ENCODE measurements around the gene HECTD1.
"Not testable (repeated sequence)": the region's sequence is repeated elsewhere in the genome, so short reads cannot be mapped to it uniquely, and the experiment has no call there.

HECTD1 gene

DNA sequence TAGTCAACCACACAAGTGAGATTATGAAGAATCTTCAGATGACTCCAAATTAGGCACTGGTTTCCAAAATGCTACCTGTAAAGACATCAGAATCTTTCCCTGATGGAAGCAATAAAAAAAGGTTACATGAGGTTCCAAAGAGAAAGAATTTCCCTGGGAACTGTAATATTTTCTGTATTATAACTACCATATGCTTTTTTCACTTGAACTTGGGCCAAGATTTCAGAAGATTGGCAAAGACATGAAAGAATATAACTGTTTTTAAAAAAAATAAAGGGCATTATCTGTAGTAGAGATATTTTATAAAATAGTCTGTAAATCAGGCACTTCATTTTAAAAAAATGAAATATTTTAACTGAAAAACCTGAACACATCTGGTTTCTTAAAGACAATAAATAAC, 12.9 kb downstream of the HECTD1 start:
- DNase-seq (ENCODE audit: low read depth, low spot score), result no peak

DNA sequence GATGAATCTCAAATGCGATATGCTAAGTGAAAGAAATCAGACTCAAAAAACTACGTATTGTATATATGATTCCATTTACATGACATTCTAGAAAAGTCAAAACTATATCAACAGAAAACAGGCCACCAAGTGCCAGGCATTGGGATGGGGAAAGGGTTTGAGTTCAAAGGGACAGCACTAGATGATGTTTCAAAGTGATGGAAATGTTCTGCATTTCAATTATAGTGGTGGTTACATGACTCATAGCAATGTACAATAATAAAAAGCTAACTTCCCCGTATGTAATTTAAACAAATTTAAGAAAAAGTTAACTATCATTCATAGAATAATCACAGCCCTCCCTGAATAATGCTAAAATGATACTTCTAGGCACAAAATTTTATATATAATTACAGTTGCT, 13.5 kb downstream of the HECTD1 start:
- DNase-seq (ENCODE audit: low read depth, low spot score), result no peak

DNA sequence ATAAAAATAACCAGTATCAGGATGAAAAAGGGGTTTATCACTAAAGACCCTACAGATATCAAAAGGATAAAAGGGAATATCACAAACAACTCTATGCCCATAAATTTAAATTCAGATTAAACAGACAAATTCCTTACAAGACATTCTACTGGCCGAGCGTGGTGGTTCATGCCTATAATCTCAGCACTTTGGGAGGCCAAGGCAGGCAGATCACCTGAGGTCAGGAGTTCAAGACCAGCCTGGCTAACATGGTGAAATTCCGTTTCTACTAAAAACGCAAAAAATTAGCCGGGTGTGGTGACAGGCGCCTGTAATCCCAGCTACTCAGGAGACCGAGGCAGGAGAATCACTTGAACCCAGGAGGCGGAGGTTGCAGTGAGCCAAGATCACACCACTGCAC, 15.0 kb downstream of the HECTD1 start:
- not testable (repeated sequence) for DNase-seq (ENCODE audit: low read depth, low spot score)

DNA sequence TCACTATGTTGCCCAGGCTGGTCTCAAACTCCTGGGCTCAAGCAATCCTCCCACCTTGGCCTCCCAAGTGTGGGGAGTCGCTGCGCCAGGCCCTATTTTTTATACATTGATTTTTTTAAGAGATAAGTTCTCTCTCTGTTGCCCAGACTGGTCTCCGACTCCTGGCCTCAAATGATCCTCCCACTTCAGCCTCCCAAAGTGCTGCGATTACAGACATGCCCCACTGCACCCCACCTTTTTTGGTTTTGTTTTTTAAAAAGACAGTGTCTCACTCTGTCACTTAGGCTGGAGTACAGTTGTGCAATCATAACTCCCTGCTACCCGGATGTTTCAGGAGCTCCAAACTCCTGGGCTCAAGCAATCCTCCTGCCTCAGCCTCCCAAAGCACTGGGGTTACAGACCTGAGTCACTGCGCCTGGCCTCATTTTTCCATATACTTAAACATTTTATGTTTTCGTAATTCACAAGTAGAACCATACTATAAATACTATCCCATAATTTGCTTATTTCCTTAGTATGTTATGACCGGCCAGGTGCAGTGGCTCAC, 16.8 kb downstream of the HECTD1 start:
- no peak for DNase-seq (ENCODE audit: low read depth, low spot score)

DNA sequence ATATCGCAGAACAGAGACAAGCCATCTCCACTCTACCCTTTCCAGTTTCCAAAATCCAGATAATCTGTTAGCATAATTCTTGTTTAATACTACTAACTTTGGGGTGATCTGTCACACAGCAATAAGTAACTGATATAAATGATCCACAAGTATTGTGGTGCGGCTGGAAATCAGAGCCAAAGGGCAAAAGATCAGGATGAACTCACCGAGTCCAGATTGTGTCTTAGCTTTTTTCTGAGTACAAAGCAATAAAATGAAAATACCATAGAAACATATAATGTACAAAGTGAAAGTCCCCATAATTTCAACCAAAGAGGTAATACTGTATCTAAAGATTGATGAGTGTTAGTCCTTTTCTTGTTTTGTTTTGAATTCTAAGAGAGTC, 17.4 kb downstream of the HECTD1 start:
- no peak for DNase-seq (ENCODE audit: low read depth, low spot score)

DNA sequence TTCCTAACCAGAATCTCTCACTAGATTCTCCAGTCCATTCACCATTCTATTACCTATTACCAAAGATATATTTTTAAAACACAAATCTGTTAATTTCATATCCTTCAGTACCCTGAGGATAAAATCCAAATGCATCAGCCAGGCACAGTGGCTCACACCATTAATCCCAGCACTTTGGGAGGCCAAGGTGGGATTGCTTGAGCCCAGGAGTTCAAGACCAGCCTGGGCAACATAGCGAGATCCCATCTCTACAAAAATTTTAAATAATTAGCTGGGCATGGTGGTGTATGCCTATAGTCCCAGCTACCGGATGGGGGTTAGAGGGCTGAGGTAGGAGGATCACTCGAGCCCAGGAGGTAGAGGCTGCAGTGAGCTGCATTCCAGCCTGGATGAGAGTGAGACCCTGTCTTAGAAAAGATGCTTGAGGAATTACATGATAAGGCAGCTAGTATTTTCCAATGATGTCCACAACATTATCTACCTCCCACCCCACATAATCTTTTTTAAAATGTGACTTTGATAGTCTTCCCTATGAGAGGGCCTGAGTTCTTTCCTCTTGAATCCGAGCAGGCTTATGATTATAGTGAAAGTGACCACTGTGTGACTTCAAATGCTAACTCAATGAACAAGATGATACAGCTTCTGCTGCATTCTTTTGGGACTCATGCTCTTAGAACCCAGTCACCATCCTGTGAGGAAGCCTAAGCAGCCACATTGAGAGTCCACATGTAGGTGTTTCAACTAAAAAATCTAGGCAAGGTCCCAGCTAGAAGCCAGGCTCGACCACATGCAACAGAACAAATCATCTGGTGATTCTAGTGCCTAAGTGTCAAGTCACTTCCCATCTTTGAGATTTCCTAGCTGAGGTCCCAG, 18.0 kb downstream of the HECTD1 start:
- DNase-seq (ENCODE audit: low read depth, low spot score), result no peak

DNA sequence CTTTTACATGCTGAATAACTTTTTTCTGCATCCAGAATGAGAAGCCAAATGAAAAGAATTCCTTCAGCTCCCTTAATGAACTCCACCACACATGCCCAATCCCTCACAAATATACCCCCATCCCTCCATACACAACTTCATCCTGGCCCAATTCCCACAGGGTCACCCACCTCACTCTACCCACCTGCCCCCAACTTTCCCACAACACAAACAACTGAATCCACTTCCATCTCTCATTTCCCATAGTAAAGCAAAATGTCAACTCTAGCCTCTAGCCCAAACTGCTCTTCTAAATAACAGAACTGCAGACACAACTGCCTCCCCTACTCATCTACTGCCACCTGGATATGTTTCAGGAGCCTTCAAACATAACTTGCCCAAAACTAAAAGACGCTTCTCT, 18.8 kb downstream of the HECTD1 start:
- DNase-seq (ENCODE audit: low read depth, low spot score), result no peak

DNA sequence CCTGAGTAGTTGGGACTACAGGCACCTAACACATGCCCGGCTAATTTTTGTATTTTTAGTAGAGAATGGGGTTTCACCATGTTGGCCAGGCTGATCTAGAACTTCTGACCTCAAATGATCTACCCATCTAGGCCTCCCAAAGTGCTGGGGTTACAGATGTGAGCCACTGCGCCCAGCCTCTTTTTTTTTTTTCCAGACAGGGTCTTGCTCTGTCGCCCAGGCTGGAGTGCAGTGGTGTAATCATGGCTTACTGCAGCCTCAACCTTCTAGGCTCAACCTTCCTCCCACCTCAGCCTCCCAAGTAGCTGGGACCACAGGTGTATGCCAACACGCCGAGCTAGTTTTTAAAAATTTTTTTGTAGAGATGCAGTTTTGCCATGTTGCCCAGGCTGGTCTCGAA, 25.6 kb downstream of the HECTD1 start:
- DNase-seq (ENCODE audit: low read depth, low spot score), result not testable (repeated sequence)

DNA sequence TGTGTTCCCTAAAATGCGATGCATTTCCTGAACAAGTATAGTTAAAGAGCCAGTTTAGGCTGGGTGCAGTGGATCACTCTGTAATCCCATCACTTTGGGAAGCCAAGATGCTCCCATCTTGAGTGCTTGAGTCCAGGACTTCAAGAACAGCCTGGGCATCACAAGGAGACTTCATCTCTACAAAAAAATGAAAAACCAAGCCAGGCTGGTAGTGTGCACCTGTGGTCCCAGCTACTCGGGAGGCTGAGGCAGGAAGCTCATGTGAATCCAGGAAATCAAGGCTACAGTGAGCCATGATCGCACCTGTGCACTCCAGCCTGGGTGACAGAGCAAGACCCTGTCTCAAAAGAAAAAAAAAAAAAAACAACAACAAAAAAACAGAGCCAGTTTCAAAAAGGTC, 26.3 kb downstream of the HECTD1 start:
- DNase-seq (ENCODE audit: low read depth, low spot score), result no peak

DNA sequence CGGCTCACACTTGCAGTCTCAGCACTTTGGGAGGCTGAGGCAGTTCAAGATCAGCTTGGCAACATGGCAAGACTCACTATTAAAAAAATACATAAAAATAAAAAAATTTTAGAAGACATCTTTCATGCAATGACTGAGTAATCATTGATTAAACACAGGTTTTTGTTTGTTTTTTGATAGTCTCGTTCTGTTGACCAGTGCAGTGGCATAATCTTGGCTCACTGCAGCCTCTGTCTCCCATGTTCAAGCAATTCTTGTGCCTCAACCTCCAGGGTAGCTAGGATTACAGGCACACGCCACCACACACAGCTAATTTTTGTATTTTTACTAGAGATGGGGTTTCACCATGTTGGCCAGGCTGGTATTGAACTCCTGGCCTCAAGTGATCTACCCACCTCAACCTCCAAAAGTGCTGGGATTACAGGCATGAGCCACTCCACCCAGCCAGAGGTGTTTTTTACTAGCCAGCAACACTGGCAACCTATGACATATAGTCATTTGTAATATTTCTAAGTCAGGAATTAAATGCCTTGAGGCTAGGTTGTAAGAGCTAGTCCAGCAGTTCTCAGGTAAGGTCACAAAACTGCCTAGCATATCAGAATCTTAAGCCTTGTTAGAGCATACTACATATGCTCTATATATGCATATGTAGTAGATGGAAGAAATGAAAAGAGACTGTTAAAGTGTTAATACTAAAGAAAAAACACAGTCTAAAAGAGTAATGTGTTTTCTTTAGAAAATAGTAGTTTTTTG, 27.1 kb downstream of the HECTD1 start:
- no peak for DNase-seq (ENCODE audit: low read depth, low spot score)

DNA sequence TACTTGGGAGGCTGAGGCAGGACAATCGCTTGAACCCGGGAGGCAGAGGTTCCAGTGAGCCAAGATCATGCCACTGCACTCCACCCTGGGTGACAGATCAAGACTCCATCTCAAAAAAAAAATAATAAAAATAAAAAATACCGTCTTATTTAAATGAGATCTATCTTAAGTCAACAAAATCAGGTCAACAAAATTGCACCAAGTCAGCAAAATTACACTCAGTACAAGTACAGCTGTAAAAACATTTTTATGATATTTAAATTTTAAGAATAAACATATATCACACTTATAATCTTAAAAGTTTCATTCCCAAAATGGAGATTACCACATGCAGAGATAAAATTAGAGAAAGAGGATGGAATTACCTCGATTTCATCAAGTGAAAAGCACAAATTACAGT, 33.2 kb downstream of the HECTD1 start:
- no peak for DNase-seq (ENCODE audit: low read depth, low spot score)

DNA sequence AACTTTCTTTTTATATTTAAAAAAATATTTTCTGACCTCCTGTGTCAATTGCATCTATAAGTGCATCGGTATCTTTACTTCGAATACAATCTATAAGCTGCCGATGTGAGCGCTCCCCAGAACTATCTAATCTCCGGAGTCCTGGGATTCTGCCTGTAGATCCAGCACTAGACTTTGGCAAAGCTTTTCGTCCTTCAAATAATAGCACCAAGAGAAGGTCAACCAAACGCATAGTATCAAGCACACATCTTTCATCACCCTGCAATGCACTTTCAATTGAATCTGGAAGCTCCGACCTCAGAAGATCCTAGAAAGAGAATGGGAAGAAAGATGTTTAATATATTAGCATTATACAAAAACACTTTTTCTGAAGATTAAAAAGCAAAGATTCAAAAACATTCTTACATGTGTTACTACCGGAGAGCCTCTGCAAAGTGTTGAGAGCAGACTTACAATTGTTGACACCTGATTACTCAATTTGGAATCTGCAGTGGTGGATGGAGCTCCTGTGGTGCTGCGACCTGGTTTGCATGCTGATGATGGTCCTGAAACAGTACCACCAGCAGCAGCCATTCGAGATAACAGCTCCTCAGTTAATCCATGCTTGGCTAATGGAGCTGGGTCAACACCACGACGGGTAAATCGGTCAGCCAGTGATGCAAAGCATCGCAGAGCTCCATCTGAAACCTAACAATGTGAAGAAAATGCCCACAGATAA, 34.3 kb downstream of the HECTD1 start:
- no peak for DNase-seq (ENCODE audit: low read depth, low spot score)

DNA sequence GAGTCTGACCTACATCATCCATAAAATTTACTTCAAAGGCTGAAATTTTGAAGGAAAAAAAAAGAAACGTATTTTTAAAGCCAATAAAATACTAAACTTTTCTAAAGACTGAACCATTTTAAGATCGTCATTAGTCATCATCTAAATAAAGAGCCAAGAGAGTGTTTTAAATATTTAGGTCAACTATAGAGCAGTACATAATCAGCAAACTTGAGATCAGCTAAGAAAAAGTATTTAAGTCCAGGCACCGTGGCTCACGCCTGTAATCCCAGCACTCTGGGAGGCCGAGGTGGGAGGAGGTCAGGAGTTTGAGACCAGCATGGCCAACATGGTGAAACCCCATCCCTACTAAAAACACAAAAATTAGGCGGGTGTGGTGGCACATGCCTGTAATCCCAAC, 35.5 kb downstream of the HECTD1 start:
- DNase-seq (ENCODE audit: low read depth, low spot score), result no peak

DNA sequence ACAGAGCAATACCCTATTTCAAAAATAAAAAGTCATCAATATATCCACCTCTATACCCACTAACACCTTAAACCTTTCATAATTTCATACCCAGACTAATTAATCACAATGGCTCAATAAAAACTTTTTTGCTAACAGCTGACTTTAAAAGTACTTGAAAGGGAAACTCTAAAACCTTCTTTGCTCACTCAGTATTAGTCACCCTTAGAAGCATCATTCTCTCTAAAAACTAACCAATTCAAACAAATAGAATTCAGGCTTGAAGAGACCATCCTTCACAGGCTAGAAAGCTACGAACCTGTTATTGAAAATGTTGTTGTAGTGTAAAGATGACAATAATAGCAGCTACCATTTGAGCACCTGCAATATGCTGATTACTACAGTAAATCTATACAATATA, 37.2 kb downstream of the HECTD1 start:
- no peak for DNase-seq (ENCODE audit: low read depth, low spot score)

DNA sequence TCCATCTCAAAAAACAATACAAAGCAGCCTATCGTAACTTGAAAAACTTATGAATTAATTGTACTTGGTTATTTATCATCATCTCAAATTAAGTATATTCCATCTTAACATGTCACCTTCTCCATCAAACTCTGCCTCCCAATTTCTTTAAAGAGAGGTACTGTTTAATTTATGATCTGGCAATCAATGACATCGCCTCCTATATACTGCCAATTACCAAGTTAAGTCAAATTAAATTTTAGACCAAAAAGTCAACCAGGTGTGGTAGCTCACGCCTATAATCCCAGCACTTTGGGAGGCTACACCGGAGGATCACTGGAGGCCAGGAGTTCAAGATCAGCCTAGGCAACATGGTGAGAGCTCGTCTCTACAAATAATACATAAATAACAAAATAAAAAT, 37.7 kb downstream of the HECTD1 start:
- DNase-seq (ENCODE audit: low read depth, low spot score), result no peak

DNA sequence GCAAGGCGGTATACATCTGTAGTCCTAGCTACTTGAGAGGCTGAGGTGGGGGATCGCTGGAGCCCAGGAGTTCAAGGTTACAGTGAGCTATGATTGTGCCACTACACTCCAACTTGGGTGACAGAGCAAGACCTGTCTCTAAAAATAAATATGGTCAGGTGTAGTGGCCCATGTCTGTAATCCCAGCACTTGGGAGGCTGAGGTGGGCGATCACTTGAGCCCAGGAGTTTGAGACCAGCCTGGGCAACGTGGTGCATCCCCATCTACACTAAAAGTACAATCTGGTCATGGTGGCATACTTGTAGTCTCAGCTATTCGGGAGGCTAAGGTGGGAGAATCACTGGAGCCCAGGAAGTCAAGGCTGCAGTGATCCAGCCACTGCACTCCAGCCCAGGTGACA, 40.6 kb downstream of the HECTD1 start:
- DNase-seq (ENCODE audit: low read depth, low spot score), result no peak

DNA sequence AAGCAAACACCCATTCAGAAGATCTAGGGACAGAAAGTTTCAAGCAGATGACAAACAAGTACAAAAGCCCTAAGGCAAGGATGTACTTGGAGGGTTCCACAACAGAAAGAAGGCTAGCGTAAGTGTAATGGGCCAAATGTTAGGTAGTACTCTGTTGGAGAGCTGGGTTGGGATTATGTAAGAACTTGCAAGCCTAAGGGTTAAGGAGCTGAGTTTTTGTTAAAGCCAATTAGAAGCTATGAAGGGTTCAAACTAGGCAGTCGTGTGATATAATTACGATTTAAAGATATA, 41.4 kb downstream of the HECTD1 start:
- DNase-seq (ENCODE audit: low read depth, low spot score), result no peak

DNA sequence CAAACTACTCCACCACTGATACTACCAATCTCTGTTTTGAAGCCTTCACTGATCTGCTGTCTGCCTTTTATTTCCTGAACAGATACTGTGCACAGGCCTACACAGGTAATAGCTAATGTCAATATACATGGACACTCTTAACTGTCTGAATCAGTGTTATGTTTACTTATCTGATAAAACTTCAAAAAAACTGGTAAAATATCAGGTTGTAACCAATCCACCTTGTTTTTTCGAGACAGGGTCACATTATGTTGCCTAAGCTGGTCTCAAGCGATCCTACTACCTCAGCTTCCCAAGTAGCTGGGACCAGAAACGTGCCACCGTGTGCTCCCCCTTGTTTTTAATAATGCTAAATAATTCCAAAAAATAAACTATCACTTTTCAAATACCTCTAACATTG, 43.5 kb downstream of the HECTD1 start:
- no peak for DNase-seq (ENCODE audit: low read depth, low spot score)

DNA sequence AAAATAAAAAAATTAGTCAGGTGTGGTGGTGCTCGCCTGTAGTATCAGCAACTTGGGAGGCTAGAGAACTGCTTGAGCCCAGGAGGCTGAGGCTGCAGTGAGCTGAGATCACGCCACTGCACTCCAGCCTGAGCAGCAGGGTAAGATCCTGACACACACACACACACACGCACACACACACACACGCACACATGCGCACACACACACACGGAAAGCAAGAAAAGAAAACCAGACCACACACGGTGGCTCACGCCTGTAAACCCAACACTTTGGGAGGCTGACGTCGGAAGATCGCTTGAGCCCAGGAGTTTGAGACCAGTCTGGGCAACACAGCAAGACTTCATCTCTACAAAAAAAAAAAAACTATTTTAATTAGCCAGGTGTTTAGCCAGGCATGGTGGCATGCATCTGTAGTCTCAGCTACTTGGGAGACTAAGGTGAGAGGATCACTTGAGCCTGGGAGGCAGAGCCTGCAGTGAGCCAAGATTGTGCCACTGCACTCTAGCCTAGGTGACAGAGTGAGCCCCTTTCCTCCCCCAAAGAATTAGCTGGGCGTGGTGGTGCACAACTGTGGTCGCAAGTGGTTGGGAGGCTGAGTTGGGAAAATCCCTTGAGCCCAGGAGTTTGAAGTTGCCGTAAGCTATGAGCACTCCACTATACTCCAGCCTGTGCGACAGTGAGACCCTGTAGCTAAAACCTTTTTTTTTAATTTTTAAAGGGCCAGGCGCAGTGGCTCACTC, 44.5 kb downstream of the HECTD1 start:
- no peak for DNase-seq (ENCODE audit: low read depth, low spot score)

DNA sequence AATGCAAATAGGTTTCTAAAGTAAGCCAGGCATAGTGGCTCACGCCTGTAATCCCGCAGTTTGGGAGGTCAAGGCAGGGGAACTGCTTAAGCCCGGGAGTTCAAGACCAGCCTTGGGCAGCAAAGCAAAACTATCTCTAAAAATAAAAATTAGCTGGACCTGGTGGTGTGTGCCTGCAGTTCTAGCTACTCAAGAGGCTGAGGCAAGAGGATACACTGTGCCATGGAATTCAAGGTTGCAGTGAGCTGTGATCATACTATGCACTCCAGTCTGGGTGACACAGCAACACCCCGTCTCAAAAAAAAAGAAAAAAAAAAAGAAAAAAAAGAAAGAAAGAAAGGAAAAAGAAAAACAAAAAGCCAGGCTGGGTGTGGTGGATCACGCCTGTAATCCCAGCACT, 46.3 kb downstream of the HECTD1 start:
- no peak for DNase-seq (ENCODE audit: low read depth, low spot score)

DNA sequence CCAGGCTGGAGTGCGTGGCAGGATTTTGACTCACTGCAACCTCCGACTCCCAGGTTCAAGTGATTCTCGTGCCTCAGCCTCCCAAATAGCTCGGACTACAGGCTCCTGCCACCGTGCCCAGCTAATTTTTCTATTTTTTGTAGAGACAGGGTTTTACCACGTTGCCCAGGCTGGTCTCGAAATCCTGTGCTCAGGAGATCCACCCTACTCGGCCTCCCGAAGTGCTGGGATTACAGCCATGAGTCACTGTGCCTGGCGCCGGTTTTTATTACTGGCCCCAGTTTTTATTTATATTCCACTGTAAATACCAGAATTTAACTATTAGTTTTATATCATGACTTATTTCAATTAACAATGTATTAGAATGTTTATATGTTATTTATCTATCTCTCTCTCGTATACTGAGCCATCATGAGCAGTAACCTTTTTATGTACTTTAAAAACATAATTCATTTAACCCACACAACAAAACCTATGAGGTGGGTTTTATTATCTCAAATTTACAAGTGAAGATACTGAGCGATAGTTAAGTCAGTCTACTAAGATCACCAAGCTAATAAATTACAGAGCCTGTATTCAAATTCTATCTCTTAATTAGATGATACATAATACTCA, 47.8 kb downstream of the HECTD1 start:
- no peak for DNase-seq (ENCODE audit: low read depth, low spot score)

Data from iPS DF 19.7 (cell line).